Thyroid gland (tissue), 4 donors: ENCODE measurements around the gene PLCL1.

Experiments used
- POLR2A ChIP-seq, 2 donors: fragments of 450-650 bp; IDR thresholded peaks; one replicate each; pipeline ENCODE4 v1.6.1; 2017; ENCODE audit warnings: antibody characterized with exemption in 2 of 2, mild to moderate bottlenecking in 2 of 2, moderate library complexity in 1 of 2
- TF ChIP-seq, protein P1 (sequence below), 6 experiments: fragments of 200-600 bp in 3 of 6; fragments of 450-650 bp in 3 of 6; sonication (generic) in 3 of 6; IDR thresholded peaks; one replicate each; pipeline ENCODE4 v1.5.1; 2016 to 2019; ENCODE audit warnings: antibody characterized with exemption in 6 of 6, mild to moderate bottlenecking in 2 of 6, inconsistent platforms in 1 of 6, moderate library complexity in 1 of 6

DNA sequence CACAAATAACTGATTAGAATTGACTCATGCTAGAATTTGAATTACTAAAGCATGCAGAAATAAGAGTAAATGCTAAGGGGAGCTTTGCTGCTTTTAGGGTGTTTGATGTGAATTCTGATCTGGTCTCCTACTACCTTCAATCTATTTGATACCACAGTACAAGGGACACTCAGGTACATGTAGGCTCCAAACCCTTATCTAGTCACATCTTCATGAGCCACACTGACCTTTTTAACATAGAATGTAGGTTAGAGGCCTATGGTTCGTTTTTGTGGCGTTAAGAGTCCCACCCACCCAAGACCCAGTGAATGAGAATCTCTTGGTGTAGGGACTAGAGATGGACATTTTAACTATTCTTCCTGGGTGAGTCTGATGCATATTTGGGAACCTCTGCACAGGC, 65.7 kb downstream of the PLCL1 start:
- TF ChIP-seq POLR2A (IDR thresholded peaks at IDR 0.05): no peak
- TF ChIP-seq, protein P1, sequence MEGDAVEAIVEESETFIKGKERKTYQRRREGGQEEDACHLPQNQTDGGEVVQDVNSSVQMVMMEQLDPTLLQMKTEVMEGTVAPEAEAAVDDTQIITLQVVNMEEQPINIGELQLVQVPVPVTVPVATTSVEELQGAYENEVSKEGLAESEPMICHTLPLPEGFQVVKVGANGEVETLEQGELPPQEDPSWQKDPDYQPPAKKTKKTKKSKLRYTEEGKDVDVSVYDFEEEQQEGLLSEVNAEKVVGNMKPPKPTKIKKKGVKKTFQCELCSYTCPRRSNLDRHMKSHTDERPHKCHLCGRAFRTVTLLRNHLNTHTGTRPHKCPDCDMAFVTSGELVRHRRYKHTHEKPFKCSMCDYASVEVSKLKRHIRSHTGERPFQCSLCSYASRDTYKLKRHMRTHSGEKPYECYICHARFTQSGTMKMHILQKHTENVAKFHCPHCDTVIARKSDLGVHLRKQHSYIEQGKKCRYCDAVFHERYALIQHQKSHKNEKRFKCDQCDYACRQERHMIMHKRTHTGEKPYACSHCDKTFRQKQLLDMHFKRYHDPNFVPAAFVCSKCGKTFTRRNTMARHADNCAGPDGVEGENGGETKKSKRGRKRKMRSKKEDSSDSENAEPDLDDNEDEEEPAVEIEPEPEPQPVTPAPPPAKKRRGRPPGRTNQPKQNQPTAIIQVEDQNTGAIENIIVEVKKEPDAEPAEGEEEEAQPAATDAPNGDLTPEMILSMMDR (IDR thresholded peaks at IDR 0.05): no peak
